Airway epithelial cell (primary cell): Measurements from ENCODE around the gene FMNL3. TPM values are rescaled to one million over a fixed set of nuclear protein-coding genes. Genes with fewer than 3 reads are reported as not detected.

Experiments
- total RNA-seq: library from RNA; depleted of rRNA; stranded (reverse); fragments of >200 nt; gene quantifications from 2 replicates; pipeline ENCODE4 v1.2.3, GENCODE V29; 2015

The FMNL3 gene, protein sequence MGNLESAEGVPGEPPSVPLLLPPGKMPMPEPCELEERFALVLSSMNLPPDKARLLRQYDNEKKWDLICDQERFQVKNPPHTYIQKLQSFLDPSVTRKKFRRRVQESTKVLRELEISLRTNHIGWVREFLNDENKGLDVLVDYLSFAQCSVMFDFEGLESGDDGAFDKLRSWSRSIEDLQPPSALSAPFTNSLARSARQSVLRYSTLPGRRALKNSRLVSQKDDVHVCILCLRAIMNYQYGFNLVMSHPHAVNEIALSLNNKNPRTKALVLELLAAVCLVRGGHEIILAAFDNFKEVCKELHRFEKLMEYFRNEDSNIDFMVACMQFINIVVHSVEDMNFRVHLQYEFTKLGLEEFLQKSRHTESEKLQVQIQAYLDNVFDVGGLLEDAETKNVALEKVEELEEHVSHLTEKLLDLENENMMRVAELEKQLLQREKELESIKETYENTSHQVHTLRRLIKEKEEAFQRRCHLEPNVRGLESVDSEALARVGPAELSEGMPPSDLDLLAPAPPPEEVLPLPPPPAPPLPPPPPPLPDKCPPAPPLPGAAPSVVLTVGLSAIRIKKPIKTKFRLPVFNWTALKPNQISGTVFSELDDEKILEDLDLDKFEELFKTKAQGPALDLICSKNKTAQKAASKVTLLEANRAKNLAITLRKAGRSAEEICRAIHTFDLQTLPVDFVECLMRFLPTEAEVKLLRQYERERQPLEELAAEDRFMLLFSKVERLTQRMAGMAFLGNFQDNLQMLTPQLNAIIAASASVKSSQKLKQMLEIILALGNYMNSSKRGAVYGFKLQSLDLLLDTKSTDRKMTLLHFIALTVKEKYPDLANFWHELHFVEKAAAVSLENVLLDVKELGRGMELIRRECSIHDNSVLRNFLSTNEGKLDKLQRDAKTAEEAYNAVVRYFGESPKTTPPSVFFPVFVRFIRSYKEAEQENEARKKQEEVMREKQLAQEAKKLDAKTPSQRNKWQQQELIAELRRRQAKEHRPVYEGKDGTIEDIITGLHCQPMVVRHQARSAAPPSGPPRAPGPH
- 2.2 and 2.7 TPM in 2 replicates for total RNA-seq

DNA sequence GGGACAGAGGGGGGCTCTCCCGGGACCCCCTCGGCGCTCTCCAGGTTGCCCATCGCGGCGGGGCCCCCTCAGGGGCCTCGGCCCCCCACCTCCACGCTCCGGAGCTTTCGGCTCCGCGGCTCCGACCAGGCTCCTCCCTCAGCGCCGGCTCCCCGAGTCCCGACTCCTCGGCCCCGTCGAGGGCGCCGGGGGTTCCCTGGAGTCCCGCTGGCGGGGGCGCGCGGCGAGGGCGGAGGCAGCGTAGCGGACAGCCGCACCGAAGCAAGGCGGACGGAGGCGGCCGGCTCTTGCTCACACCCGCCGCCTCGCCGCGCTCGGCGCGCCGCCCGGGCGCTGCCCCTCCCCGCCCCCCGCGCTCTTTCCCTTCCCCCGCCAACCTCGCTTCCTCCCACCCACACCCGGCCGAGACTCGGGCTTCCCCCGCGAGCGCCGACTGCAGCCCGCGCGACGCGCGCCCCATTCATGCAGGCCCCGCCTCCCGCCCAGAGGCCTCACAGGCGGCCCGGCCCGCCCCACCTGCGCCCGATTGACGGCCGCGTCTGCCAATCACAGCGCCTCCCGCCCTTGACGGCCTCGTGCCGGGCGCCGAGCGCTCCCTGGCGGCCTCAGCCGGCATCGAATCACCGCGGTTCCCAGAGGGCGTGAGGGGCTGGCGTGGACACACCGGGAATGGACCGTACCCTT, at the start of gene FMNL3:
Gene FMNL3 (minus strand): TSS at position 278 of the 684 bp plus-strand sequence. CDS start 225 bp downstream, at position 53.

DNA sequence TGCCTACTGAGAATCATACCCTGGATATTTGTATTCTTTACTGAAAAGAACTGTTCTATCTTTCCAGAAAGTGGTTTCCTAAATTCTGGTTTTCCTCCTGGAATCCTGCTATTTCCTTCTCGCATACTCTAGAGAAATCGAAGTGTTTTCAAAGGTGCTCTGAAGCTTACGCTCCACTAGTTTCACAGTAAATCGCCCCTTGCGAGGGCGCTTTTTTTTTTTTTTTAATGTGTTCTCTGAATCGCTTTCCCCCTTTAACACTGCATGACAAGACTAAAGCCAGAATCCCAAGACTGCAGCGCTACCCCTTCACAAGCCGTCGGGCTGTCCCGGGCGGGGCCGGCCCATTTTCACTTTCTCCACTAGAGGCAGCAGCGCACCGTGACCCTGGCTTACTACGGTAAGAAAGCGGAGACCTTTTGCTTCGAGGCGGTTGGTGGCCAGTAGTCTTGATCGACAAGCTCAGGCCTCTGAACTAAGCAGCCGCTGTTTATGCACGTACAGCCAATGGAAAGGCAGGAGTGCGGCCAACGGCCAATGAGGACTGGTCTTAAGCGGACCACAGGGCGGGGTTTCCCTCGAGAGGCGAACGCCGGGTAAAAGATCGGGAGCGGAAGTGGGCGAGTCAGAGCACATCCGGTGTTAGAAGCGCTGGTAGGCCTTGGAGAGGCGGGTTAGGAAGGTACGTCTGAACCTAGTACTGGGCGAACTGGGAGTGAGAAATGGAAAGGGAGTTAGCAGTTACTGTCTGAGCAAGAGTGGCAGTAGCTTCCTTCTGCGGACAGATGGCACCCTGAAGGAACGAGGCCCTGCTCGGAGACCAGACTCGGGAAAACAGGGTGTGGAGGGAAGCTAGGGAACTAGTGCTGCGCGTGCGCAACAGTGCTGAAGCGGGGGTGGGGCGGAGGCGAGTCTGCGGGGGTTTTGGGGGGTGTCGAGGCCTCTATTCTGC, 34.0 kb upstream of the FMNL3 start, which contains the start of gene TMBIM6:
Gene TMBIM6 (plus strand): TSS at position 628 of the 952 bp plus-strand sequence. CDS start 10,937 bp downstream, outside the sequence.

DNA sequence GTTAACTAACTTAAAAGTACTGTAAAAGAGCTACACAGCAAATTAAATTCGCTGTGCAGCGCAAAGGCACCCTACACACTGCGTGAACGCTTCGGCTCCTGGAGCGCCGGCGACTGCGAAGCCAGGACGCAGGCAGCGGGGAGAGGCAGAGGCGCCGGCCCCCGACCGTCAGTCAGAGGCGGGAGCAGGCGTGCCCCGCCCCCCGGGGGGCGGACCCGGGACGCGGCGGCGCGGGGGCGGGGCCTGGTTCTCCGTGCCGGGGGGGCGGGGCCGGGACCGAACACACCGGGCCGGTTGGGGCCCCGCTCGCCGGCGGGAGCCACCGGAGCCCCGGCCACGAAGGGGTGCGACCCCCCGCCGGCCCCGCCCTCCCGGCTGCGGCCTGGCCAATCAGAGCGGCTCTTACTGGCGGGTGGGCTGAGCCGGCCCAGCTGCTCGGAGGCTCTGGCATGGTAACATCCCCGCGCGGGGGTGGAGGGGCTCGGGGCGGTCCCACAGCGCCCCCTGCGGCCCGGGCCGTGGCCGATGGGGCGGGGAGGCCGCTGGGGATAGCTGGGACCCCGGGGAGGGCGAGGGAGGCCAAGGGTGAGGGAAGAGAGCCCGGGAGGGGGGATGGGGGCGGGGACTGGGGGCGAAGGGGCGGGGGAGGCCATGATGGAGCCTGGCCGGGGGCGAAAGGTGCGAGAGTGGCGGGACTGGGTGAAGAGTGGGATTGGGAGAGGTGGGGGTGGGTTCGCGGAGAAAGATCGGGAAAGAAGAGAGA, 83.9 kb downstream of the FMNL3 start, which contains the start of gene PRPF40B:
Gene PRPF40B (plus strand): TSS at position 420 of the 763 bp plus-strand sequence. CDS start 30 bp downstream, at position 450.

DNA sequence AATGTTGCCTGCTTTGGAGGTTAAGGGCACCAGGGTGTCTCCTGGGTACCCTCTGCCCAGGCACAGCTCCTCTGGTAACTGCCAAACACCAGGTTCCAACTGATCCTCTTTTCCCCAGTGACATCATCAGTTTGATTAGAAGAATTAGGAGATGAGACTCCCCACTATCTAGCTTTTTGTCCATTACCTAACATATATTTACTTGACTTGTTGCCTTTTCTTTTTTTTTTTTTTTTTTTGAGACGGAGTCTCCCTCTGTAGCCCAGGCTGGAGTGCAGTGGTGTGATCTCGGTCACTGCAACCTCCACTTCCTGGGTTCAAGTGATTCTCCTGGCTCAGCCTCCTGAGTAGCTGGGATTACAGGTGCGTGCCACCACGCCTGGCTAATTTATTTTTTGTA, 101.7 kb downstream of the FMNL3 start, which contains the start of gene FAM186B:
Gene FAM186B (minus strand): TSS at position 101 of the 400 bp plus-strand sequence. CDS start 162 bp downstream, outside the sequence.

Other genes starting within 250 kb of the FMNL3 start
- 0.07 TPM in 1 of 2 replicates, not detected in the other for gene KCNH3, start 168.4 kb downstream of the FMNL3 start, total RNA-seq
- 66.0 and 75.8 TPM in 2 replicates for gene MCRS1, start 139.3 kb downstream of the FMNL3 start, total RNA-seq
- 0.07 and 0.14 TPM in 2 replicates for gene FAM186B, start 101.8 kb downstream of the FMNL3 start, total RNA-seq
- gene PRPF40B, start 83.8 kb downstream of the FMNL3 start, total RNA-seq: 11.6 and 13.4 TPM in 2 replicates
- 324 and 405 TPM in 2 replicates for gene TMBIM6, start 34.2 kb upstream of the FMNL3 start, total RNA-seq
- 12.6 and 16.8 TPM in 2 replicates for gene NCKAP5L, start 121.0 kb upstream of the FMNL3 start, total RNA-seq
- 1.6 and 2.8 TPM in 2 replicates for gene BCDIN3D, start 135.7 kb upstream of the FMNL3 start, total RNA-seq
- gene FAIM2, start 196.5 kb upstream of the FMNL3 start, total RNA-seq: not detected in 2 replicates
- gene AQP2, start 243.3 kb upstream of the FMNL3 start, total RNA-seq: not detected in 2 replicates